Right atrium auricular region (tissue), 2 donors: ENCODE results near the gene TMEM87B. TPM values are rescaled to one million over a fixed set of nuclear protein-coding genes. Genes with fewer than 3 reads are reported as not detected.

Experiments used
- DNase-seq: peaks from one replicate; pipeline ENCODE4 v3.0.0-alpha.2; 2019; ENCODE audit warnings: low spot score
- H3K27ac ChIP-seq, 2 donors: fragments of 200-600 bp; sonication (generic); 1 replicate in 1 of 2; 2 replicates in 1 of 2; pipeline ENCODE4 v1.5.1; 2016 to 2019
- H3K27me3 ChIP-seq, 2 donors: fragments of 200-600 bp; sonication (generic); one replicate each; pipeline versions ENCODE4 v1.5.1 to v1.6.0; 2017 to 2019
- H3K36me3 ChIP-seq: fragments of 200-600 bp; sonication (generic); one replicate; pipeline ENCODE4 v1.5.1; 2016
- H3K4me1 ChIP-seq, 2 donors: fragments of 200-600 bp; sonication (generic); one replicate each; pipeline versions ENCODE4 v1.5.1 to v1.6.0; 2017 to 2019
- H3K4me3 ChIP-seq, 2 donors: fragments of 200-600 bp; sonication (generic); 1 replicate in 1 of 2; 2 replicates in 1 of 2; pipeline ENCODE4 v1.5.1; 2017 to 2019; ENCODE audit warnings: mild to moderate bottlenecking in 1 of 2, moderate library complexity in 1 of 2
- H3K9me3 ChIP-seq, 2 donors: fragments of 200-600 bp; sonication (generic); one replicate each; pipeline ENCODE4 v1.5.1; 2019
- total RNA-seq, 2 donors: library from RNA; depleted of rRNA; stranded (reverse); fragments of >200 nt; gene quantifications; one replicate each; pipeline ENCODE4 v1.1.0, GENCODE V29; 2016
- TF ChIP-seq, protein P1 (sequence below), 2 donors: fragments of 200-600 bp; sonication (generic); IDR thresholded peaks; one replicate each; pipeline ENCODE4 v1.5.1; 2019; ENCODE audit warnings: antibody characterized with exemption in 2 of 2

TMEM87B gene
- total RNA-seq, 2 donors from 2014 or later: 7.7 to 8.8 TPM

DNA sequence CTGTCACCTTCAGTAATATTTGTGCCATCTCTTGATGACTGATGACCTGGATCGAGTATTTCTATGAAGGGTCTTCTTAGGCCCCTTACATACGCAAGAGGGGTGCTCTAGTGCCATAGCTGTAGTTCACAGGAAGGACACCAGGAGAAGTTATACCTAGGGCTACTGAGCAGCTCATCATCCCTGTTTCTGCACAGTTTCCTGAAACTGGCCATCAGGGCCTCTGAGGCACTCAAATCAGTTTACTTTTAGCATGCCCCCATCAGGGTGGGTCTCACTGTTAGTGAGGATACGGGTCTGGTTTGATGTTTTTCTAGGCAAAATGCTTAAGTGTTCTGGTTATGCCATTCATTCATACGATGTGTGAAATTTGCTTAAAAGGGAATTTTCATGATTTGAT is 63.1 kb downstream of the TMEM87B start:
- Histone ChIP-seq H3K4me3 (no peak overlapping the region), H3K9me3 (no peaks in the 10 kb centered on the region), H3K36me3 (peaks cover 9% of the 10 kb centered on the region), H3K27ac (no peak overlapping the region), H3K27me3 (no peaks in the 10 kb centered on the region), H3K4me1 (no peaks in the 10 kb centered on the region)
- TF ChIP-seq, protein P1, sequence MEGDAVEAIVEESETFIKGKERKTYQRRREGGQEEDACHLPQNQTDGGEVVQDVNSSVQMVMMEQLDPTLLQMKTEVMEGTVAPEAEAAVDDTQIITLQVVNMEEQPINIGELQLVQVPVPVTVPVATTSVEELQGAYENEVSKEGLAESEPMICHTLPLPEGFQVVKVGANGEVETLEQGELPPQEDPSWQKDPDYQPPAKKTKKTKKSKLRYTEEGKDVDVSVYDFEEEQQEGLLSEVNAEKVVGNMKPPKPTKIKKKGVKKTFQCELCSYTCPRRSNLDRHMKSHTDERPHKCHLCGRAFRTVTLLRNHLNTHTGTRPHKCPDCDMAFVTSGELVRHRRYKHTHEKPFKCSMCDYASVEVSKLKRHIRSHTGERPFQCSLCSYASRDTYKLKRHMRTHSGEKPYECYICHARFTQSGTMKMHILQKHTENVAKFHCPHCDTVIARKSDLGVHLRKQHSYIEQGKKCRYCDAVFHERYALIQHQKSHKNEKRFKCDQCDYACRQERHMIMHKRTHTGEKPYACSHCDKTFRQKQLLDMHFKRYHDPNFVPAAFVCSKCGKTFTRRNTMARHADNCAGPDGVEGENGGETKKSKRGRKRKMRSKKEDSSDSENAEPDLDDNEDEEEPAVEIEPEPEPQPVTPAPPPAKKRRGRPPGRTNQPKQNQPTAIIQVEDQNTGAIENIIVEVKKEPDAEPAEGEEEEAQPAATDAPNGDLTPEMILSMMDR (IDR thresholded peaks at IDR 0.05): no peak
- no peak for DNase-seq

DNA sequence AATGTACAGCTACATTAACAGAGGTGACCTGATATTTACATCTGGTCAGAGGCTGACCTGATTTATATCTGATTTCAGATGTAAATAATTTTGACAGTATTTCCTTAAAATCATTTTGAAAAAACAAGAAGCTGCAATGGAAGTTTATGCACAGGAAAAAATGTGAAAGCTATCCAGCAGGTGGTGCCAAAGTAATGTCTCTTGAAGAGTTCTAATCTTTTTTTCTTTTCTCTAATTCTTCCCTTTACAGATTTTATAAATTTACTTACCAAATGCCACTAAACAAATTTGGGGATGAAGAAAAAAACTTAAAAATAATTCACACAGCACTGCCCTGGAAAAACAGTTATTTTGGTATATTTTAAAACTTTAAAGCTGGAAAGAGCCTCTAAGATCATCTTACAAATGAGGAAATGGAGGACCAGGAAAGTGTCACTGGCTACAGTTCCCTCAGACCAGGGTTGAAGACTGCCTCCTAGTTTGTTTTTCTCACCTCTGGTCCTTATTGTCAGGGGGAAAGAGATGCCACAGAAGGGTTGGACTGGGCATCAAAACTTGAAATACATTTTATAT is 66.7 kb downstream of the TMEM87B start:
- Histone ChIP-seq H3K36me3 (peaks cover 6% of the 10 kb centered on the region), H3K27ac (no peak overlapping the region), H3K4me3 (no peak overlapping the region), H3K4me1 (no peaks in the 10 kb centered on the region), H3K27me3 (no peaks in the 10 kb centered on the region), H3K9me3 (no peaks in the 10 kb centered on the region)
- DNase-seq: no peak
- TF ChIP-seq, protein P1 (IDR thresholded peaks at IDR 0.05): peak; percentile 31 to 76

DNA sequence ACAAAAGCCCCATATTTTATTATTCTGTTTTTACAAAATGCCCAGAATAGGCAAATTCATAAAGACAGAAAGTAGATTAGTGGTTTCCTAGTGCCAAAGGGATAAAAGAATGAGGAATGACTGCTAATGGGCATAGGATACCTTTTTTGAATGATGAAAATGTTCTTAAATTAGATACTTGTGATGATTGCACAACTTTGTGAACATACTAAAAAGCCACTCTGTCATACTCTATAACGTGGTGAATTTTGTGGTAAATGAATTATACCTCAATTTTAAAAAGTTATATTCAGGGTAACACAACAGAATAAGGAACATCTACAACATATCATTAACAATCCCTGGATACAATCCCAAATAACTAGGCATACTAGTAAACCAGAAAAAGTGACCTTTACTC is 74.0 kb downstream of the TMEM87B start:
- Histone ChIP-seq H3K4me3 (no peak overlapping the region), H3K4me1 (no peaks in the 10 kb centered on the region), H3K27ac (no peak overlapping the region), H3K27me3 (no peaks in the 10 kb centered on the region), H3K9me3 (peaks cover 0 to 6% of the 10 kb centered on the region in 2 donors), H3K36me3 (no peaks in the 10 kb centered on the region)
- TF ChIP-seq, protein P1 (IDR thresholded peaks at IDR 0.05): no peak
- no peak for DNase-seq

DNA sequence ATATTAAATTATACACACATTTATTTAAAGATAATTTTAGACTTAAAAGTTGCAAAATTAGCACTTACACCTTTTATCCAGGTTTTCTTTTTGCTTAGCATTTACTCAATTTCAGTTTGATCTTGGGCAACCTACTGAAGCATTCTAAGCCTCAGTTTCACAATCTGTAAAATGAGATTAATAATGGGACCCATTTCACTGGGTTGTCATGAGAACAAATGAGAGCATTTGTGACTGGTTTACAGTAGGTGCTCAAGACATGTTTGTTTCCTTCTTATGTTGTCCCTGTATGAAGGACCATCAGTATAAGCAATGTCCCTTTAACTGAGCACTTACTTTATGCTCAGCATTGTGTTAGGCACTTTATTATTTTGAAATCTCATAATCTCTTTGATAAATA is 78.3 kb downstream of the TMEM87B start:
- H3K4me1 ChIP-seq: peaks cover 0 to 4% of the 10 kb centered on the region in 2 donors
- TF ChIP-seq, protein P1 (IDR thresholded peaks at IDR 0.05): no peak
- H3K36me3 ChIP-seq: no peaks in the 10 kb centered on the region
- H3K9me3 ChIP-seq: peaks cover 0 to 6% of the 10 kb centered on the region in 2 donors
- no peak for DNase-seq
- no peak overlapping the region for H3K4me3 ChIP-seq
- H3K27me3 ChIP-seq: no peaks in the 10 kb centered on the region
- no peak overlapping the region for H3K27ac ChIP-seq

DNA sequence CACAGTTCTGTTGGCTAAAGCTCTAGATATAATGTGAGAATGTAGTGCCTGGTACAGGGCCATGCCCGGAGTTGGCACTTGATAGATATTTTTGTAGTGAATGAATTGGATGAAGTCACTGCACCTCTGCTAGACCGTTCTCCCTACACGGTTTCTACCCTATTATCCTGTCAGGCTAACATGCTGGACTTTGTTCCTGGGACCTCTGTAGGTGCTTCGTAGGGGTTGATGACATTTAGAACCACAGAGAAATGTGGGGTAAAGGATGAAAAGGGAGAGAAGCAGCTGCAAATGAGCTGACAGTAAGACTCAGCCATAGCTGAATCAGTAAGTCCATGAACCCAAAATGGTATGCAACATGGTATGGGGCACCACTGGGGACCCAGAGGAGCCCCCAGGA is 79.1 kb downstream of the TMEM87B start:
- TF ChIP-seq, protein P1 (IDR thresholded peaks at IDR 0.05): no peak
- no peaks in the 10 kb centered on the region for H3K36me3 ChIP-seq
- DNase-seq: no peak
- H3K27me3 ChIP-seq: no peaks in the 10 kb centered on the region
- H3K4me1 ChIP-seq: peaks cover 0 to 4% of the 10 kb centered on the region in 2 donors
- H3K27ac ChIP-seq: no peak overlapping the region
- H3K4me3 ChIP-seq: no peak overlapping the region
- H3K9me3 ChIP-seq: peaks cover 0 to 6% of the 10 kb centered on the region in 2 donors

DNA sequence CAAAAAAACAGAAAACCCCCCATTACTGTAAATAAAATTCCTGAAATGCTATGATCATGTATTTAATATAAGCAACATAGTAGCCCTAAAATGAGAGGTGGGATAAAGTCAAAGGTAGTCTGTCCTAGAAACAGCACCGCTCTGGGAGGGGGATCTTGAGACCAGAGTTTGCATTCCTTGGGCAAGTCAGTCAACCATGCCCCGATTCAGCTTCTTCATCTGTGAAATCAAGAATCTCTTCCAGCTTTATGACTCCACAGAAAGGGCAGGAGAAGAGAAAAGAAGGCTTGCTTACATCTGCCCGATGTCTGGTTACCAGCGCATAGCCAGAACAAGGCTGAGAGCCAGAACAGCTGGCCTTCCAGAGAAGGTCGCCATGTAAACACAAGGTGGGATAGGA is 81.0 kb downstream of the TMEM87B start:
- peaks cover 0 to 6% of the 10 kb centered on the region in 2 donors for H3K9me3 ChIP-seq

More for the DNA sequence above, 81.0 kb downstream of the TMEM87B start:
- no peak overlapping the region for H3K4me3 ChIP-seq
- peaks cover 0 to 10% of the 10 kb centered on the region in 2 donors for H3K4me1 ChIP-seq
- H3K27me3 ChIP-seq: no peaks in the 10 kb centered on the region
- DNase-seq: peak; percentile 46
- H3K36me3 ChIP-seq: no peaks in the 10 kb centered on the region
- TF ChIP-seq, protein P1 (IDR thresholded peaks at IDR 0.05): no peak
- no peak overlapping the region for H3K27ac ChIP-seq
